H1 (cell line): ENCODE data around the gene ADAMTS16. TPM values are rescaled to one million over a fixed set of nuclear protein-coding genes. Genes with fewer than 3 reads are reported as not detected.

Experiments used
- CTCF ChIA-PET: fragments of 300-600 bp; sonication (Branson Sonifier 250); formaldehyde crosslinking; loops from one replicate; lab custom pipeline; 2021; ENCODE audit not compliant: partially characterized antibody; lab: Charles Lee
- POLR2A ChIA-PET: fragments of 300-600 bp; sonication (Branson Sonifier 250); formaldehyde crosslinking; loops from one replicate; lab custom pipeline; 2021; ENCODE audit warnings: inconsistent platforms; ENCODE audit not compliant: partially characterized antibody; lab: Charles Lee
- DNase-seq, 2 experiments: peaks; one replicate each; pipeline versions ENCODE4 v3.0.0 to v3.0.0-alpha.2; 2010 to 2022; ENCODE audit warnings: low spot score in 2 of 2, low read depth in 1 of 2, mixed read lengths in 1 of 2
- FAIRE-seq: peaks from 2 replicates; lab custom pipeline; 2011; peaks lifted over from hg19 to GRCh38; lab: Jason Lieb, UNC
- H2AFZ ChIP-seq: 2 replicates; pipeline ENCODE4 v1.8.1; 2012; ENCODE audit warnings: low read length, inconsistent platforms
- H2AK5ac ChIP-seq: 2 replicates; pipeline ENCODE4 v1.6.1; 2013; ENCODE audit warnings: low read depth, low read length
- H2BK120ac ChIP-seq: replicated peaks from 2 replicates; pipeline ENCODE3; 2013; ENCODE audit warnings: low read depth, low read length, inconsistent platforms
- H2BK12ac ChIP-seq: 2 replicates; pipeline ENCODE4 v1.6.1; 2013; ENCODE audit warnings: low read depth, low read length
- H2BK15ac ChIP-seq: 2 replicates; pipeline ENCODE4 v1.6.1; 2013; ENCODE audit warnings: low read length
- H2BK20ac ChIP-seq: 2 replicates; pipeline ENCODE4 v1.6.1; 2013; ENCODE audit warnings: low read length
- H2BK5ac ChIP-seq: 2 replicates; pipeline ENCODE4 v1.6.1; 2013; ENCODE audit warnings: low read depth, low read length
- H3K14ac ChIP-seq: 2 replicates; pipeline ENCODE4 v1.6.1; 2013; ENCODE audit warnings: inconsistent platforms; ENCODE audit not compliant: insufficient read length
- H3K18ac ChIP-seq: 2 replicates; pipeline ENCODE4 v1.6.1; 2013; ENCODE audit warnings: low read length; ENCODE audit errors: extremely low read depth
- H3K23ac ChIP-seq: 2 replicates; pipeline ENCODE4 v1.6.1; 2013; ENCODE audit warnings: inconsistent platforms; ENCODE audit not compliant: insufficient read length
- H3K23me2 ChIP-seq: 2 replicates; pipeline ENCODE4 v1.6.1; 2013; ENCODE audit warnings: low read depth, low read length
- H3K27ac ChIP-seq: 2 replicates; pipeline ENCODE4 v1.6.1; 2011; ENCODE audit warnings: low read depth, low read length, inconsistent platforms
- H3K27me3 ChIP-seq, 4 experiments: replicated peaks in 1 of 4; 1 replicate in 1 of 4; 2 replicates in 3 of 4; pipeline versions ENCODE4 v1.6.1 to v1.8.1; 2011 to 2013; ENCODE audit warnings: low read length in 3 of 4, mild to moderate bottlenecking in 3 of 4, inconsistent platforms in 2 of 4, mixed read lengths in 2 of 4, moderate library complexity in 1 of 4; ENCODE audit not compliant: control insufficient read depth in 3 of 4, insufficient read depth in 3 of 4; ENCODE audit errors: extremely low read depth in 1 of 4
- H3K36me3 ChIP-seq, 4 experiments: 2 replicates each; pipeline versions ENCODE4 v1.6.1 to v1.8.1; 2011 to 2013; ENCODE audit warnings: mild to moderate bottlenecking in 4 of 4, low read length in 3 of 4, moderate library complexity in 2 of 4, control low read depth in 1 of 4, inconsistent platforms in 1 of 4; ENCODE audit not compliant: insufficient read depth in 4 of 4, control insufficient read depth in 2 of 4
- H3K4ac ChIP-seq: replicated peaks from 2 replicates; pipeline ENCODE3; 2013; ENCODE audit warnings: low read length, low read depth, mixed read lengths, inconsistent platforms; ENCODE audit not compliant: insufficient read length
- H3K4me1 ChIP-seq, 4 experiments: replicated peaks in 1 of 4; 1 replicate in 1 of 4; 2 replicates in 3 of 4; pipeline versions ENCODE4 v1.6.1 to v1.8.1; 2011 to 2013; ENCODE audit warnings: low read length in 3 of 4, inconsistent platforms in 2 of 4, mixed read lengths in 1 of 4; ENCODE audit not compliant: insufficient read depth in 4 of 4, control insufficient read depth in 3 of 4
- H3K4me2 ChIP-seq, 2 experiments: 2 replicates each; pipeline versions ENCODE4 v1.6.1 to v1.8.1; 2011 to 2013; ENCODE audit warnings: low read depth in 2 of 2, low read length in 2 of 2, control low read depth in 1 of 2, inconsistent platforms in 1 of 2, mild to moderate bottlenecking in 1 of 2; ENCODE audit not compliant: insufficient read depth in 1 of 2
- H3K4me3 ChIP-seq, 4 experiments: fragments of 200-600, 300-600 bp in 1 of 4; sonication (generic), shearing (Covaris generic), sonication (Bioruptor Twin) in 1 of 4; 2 replicates each; pipeline versions ENCODE4 v1.5.1 to v1.8.1; 2011 to 2016; ENCODE audit warnings: low read length in 4 of 4, low read depth in 3 of 4, control low read depth in 2 of 4, inconsistent platforms in 2 of 4, mild to moderate bottlenecking in 2 of 4, mixed read lengths in 1 of 4, moderate library complexity in 1 of 4; ENCODE audit not compliant: insufficient read depth in 2 of 4; ENCODE audit errors: extremely low read depth in 1 of 4
- H3K56ac ChIP-seq: replicated peaks from 2 replicates; pipeline ENCODE3; 2013; ENCODE audit warnings: low read depth, mild to moderate bottlenecking, mixed read lengths, low read length, inconsistent platforms; ENCODE audit not compliant: insufficient read length
- H3K79me1 ChIP-seq: 2 replicates; pipeline ENCODE4 v1.6.1; 2013; ENCODE audit warnings: low read depth, low read length, control low read depth
- H3K79me2 ChIP-seq, 2 experiments: 2 replicates each; pipeline versions ENCODE4 v1.6.1 to v1.8.1; 2012 to 2013; ENCODE audit warnings: low read length in 2 of 2, mild to moderate bottlenecking in 2 of 2, inconsistent platforms in 1 of 2; ENCODE audit not compliant: insufficient read depth in 2 of 2, control insufficient read depth in 1 of 2
- H3K9ac ChIP-seq, 4 experiments: replicated peaks in 1 of 4; 1 replicate in 1 of 4; 2 replicates in 3 of 4; pipeline versions ENCODE4 v1.6.1 to v1.8.1; 2011 to 2013; ENCODE audit warnings: low read depth in 3 of 4, low read length in 3 of 4, control low read depth in 2 of 4, mild to moderate bottlenecking in 2 of 4, moderate library complexity in 2 of 4, inconsistent platforms in 1 of 4; ENCODE audit errors: extremely low read depth in 1 of 4
- H3K9me3 ChIP-seq, 2 experiments: 2 replicates each; pipeline versions ENCODE4 v1.6.1 to v1.8.1; 2012 to 2013; ENCODE audit warnings: mild to moderate bottlenecking in 2 of 2, moderate library complexity in 2 of 2, control low read depth in 1 of 2, inconsistent platforms in 1 of 2, low read depth in 1 of 2, low read length in 1 of 2, mixed read lengths in 1 of 2; ENCODE audit not compliant: insufficient read depth in 2 of 2
- H4K20me1 ChIP-seq, 2 experiments: replicated peaks in 1 of 2; 2 replicates each; pipeline versions ENCODE3 to v1.8.1; 2011 to 2013; ENCODE audit warnings: inconsistent platforms in 2 of 2, low read length in 2 of 2, mild to moderate bottlenecking in 1 of 2; ENCODE audit not compliant: insufficient read depth in 2 of 2, control insufficient read depth in 1 of 2
- H4K5ac ChIP-seq: 2 replicates; pipeline ENCODE4 v1.6.1; 2013; ENCODE audit warnings: low read length, low read depth, mixed read lengths, inconsistent platforms; ENCODE audit not compliant: insufficient read length
- H4K8ac ChIP-seq: 2 replicates; pipeline ENCODE4 v1.8.0; 2013; ENCODE audit warnings: mild to moderate bottlenecking, moderate library complexity, low read length, inconsistent platforms; ENCODE audit not compliant: insufficient read depth; ENCODE audit errors: extremely low read depth
- H4K91ac ChIP-seq: replicated peaks from 2 replicates; pipeline ENCODE3; 2013; ENCODE audit warnings: low read length, mixed read lengths, inconsistent platforms; ENCODE audit not compliant: insufficient read length
- SP4 ChIP-seq: IDR thresholded peaks from 2 replicates; pipeline ENCODE4 v1.6.1; 2012; ENCODE audit warnings: low read length, inconsistent platforms
- WGBS, 2 experiments: shearing (Covaris generic) in 1 of 2; methylation state at CpG; one replicate each; pipeline versions ENCODE4 v1.1.6 to v1.1.7; 2013 to 2015; ENCODE audit warnings: low lambda C conversion rate in 2 of 2, mixed read lengths in 2 of 2, inconsistent platforms in 1 of 2, low coverage in 1 of 2, missing lambda C conversion rate in 1 of 2; ENCODE audit not compliant: insufficient replicate concordance in 2 of 2, insufficient coverage in 1 of 2, insufficient read length in 1 of 2; ENCODE audit errors: extremely low coverage in 1 of 2, missing lambda C conversion rate in 1 of 2; 5-methylcytosine and 5-hydroxymethylcytosine counted together
- polyA plus RNA-seq, 7 experiments: library from polyadenylated mRNA; depleted of rRNA in 3 of 7; stranded (reverse) in 5 of 7; unstranded in 2 of 7; fragments of >200 nt in 5 of 7; fragments of 200-250 nt in 2 of 7; gene quantifications; 1 replicate in 5 of 7; 2 replicates in 1 of 7; 4 replicates in 1 of 7; pipeline versions ENCODE4 v1.2.1 to v1.2.3, GENCODE V29; 2011 to 2013; ENCODE audit warnings: missing spikeins in 2 of 7, mixed read lengths in 2 of 7
- total RNA-seq: library from RNA; stranded (reverse); fragmentation: NEBNext Ultra II Directional; extraction: Animal tissue kit (Norgen Biotek cat#: 25700); gene quantifications from 2 replicates; pipeline ENCODE4 v1.2.1, GENCODE V29; 2021
- TF ChIP-seq, protein P1 (sequence below): IDR thresholded peaks from 2 replicates; pipeline ENCODE4 v1.6.1; 2012; ENCODE audit warnings: inconsistent platforms

Gene ADAMTS16
- total and polyA plus RNA-seq, 2 of the 8 experiments (the other 6 are each of a cell fraction or from before 2014, with no cell fraction given) = 3.7 to 16.0 TPM

DNA sequence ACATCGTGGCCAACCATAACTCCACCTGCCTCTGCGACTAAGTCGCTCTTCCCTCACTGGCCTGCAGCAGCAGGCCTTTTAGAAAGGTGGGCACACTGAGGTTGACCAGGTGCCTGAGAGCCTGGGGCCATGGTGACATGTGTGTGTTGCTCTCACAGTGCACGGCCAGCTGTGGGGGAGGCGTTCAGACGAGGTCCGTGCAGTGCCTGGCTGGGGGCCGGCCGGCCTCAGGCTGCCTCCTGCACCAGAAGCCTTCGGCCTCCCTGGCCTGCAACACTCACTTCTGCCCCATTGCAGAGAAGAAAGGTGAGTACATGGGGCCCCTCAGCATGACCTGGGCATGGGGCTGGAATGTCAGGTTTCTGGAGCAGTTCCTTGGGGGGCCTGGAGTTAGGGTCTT lies 177.8 kb downstream of the ADAMTS16 start:
- Histone ChIP-seq H3K27ac (no peak overlapping the region), H3K23me2 (no peaks in the 10 kb centered on the region), H2BK120ac (no peak overlapping the region), H3K36me3 (no peaks in the 10 kb centered on the region), H3K56ac (no peak overlapping the region), H3K4me2 (no peak overlapping the region), H2BK5ac (no peak overlapping the region), H4K91ac (no peak overlapping the region), H3K9me3 (no peaks in the 10 kb centered on the region), H3K4me3 (no peak overlapping the region), H3K14ac (no peak overlapping the region), H2AK5ac (no peak overlapping the region), H3K23ac (no peak overlapping the region), H3K27me3 (no peaks in the 10 kb centered on the region), H3K18ac (no peak overlapping the region), H2BK12ac (no peak overlapping the region), H4K8ac (no peak overlapping the region; the same call in 1 of the 2 replicates), H4K20me1 (no peaks in the 10 kb centered on the region), H3K4ac (no peak overlapping the region), H2BK15ac (no peak overlapping the region), H3K9ac (no peak overlapping the region), H3K79me1 (no peaks in the 10 kb centered on the region), H2AFZ (no peak overlapping the region), H4K5ac (no peak overlapping the region), H3K4me1 (peaks cover 0 to 9% (median 0%) of the 10 kb centered on the region in 4 experiments; a peak in 5 of 7 replicates), H2BK20ac (peak overlapping the region; percentile 5; the same call in 1 of the 2 replicates), H3K79me2 (no peaks in the 10 kb centered on the region)
- POLR2A ChIA-PET = no interaction called here
- WGBS, 2 experiments = 92% methylated on average over 10 of the region's 10 CpGs; no CpG with 5 or more reads in 1 of the 2 experiments
- TF ChIP-seq, protein P1, sequence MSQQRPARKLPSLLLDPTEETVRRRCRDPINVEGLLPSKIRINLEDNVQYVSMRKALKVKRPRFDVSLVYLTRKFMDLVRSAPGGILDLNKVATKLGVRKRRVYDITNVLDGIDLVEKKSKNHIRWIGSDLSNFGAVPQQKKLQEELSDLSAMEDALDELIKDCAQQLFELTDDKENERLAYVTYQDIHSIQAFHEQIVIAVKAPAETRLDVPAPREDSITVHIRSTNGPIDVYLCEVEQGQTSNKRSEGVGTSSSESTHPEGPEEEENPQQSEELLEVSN = no peak
- TF ChIP-seq SP4 = no peak
- CTCF ChIA-PET = interaction anchor here (0.5 kb wide), 1 partner anchor 86 kb away, joined by 3 read pairs; no protein-coding TSS in a partner anchor
- DNase-seq (no peak), FAIRE-seq (no peak)
